A549 (cell line): ENCODE results near the gene INKA2.

Experiments
- REST ChIP-seq: fragments of 200-600 bp; sonication (generic); IDR thresholded peaks from 2 replicates; pipeline ENCODE4 v1.6.1; 2016; ENCODE audit warnings: antibody characterized with exemption, mild to moderate bottlenecking, moderate library complexity
- TF ChIP-seq, protein P1 (sequence below): fragments of >200 bp; sonication (Bioruptor Twin); formaldehyde crosslinking; IDR thresholded peaks from 3 replicates; pipeline ENCODE4 v1.5.1; 2016

DNA sequence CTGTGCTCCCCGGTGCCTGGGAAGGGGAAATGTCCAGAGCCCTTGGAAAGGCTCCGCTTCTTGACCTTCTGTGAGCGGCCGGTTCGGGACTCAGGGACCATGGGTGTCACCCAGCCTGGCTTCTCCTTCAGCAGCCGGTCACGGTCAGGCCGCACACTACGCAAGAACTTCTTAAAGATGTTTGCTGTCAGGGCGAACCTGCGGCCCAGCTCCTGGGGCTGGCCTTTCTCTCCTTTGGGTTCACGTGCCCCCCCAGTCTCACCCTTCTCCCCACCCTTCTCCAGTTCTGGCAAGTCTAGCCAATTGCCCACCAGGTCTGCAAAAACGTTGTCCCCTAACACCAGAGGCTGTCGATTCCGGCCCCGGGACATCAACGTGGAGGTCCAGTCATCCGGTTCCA lies 12.1 kb downstream of the INKA2 start:
- TF ChIP-seq, protein P1, sequence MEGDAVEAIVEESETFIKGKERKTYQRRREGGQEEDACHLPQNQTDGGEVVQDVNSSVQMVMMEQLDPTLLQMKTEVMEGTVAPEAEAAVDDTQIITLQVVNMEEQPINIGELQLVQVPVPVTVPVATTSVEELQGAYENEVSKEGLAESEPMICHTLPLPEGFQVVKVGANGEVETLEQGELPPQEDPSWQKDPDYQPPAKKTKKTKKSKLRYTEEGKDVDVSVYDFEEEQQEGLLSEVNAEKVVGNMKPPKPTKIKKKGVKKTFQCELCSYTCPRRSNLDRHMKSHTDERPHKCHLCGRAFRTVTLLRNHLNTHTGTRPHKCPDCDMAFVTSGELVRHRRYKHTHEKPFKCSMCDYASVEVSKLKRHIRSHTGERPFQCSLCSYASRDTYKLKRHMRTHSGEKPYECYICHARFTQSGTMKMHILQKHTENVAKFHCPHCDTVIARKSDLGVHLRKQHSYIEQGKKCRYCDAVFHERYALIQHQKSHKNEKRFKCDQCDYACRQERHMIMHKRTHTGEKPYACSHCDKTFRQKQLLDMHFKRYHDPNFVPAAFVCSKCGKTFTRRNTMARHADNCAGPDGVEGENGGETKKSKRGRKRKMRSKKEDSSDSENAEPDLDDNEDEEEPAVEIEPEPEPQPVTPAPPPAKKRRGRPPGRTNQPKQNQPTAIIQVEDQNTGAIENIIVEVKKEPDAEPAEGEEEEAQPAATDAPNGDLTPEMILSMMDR = no peak
- no peak for TF ChIP-seq REST
